Activated CD4-positive, alpha-beta T cell treated with anti-CD3 and anti-CD28 coated beads for 1 hour (primary cell): ENCODE measurements around the gene ARID5B.

ENCODE experiments used
- DNase-seq: peaks from one replicate; pipeline ENCODE4 v3.0.0-alpha.2; 2020

Gene ARID5B

DNA sequence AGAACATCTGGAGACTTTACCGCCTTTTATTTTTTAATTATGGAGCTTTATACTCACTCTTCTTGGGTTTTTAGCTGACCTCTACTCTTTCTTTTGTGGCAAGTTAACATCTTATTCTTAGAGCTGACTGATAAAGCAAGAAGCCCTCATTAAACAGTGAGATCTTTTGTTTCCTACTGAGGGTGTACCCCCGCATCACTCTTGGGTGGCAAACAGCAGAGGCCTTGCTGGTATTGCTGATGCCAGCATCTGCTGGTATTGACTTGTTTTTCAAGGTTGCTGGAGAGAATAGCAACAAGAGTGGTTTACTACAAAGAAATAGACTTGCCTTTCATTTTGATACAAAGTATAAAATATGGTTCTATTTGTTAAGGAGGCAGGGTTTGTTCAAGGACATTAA is 154.7 kb downstream of the ARID5B start:
- no peak for DNase-seq

DNA sequence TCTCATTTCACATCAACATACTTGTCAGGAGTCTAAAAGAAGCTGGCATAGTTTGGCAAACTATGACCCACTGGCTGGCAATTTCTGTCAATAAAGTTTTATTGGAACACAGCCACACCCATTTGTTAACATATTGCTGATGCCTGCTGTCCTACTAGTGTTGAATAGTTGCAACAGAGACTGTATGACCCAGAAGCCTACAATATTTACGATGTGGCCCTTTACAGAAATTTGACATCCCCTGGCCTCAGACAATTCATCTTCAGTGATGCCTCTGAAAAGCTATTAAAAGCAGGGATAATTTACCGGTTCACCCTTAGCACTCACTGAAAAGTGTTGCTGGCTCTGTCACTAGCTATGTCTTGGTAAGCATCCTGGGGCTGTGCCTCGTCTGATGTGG is 155.2 kb downstream of the ARID5B start:
- no peak for DNase-seq

DNA sequence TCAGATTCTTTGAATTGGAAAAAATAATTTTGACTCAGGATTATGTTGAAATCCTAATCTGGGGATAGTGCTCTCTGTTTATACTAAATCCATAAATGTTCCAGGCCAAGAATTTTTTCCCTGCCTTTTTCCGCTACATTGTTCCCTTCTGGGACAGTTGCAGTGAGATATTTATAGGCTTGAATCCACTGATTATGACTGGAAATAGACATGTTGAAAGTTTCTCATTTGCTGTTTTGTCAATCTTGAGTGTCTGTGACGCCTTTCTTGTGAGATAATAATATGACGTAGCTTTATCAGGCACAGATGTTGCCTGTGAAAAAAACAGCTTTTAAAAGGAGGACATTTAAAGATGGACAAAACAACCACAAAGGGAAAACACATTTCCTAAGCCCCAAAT is 155.9 kb downstream of the ARID5B start:
- no peak for DNase-seq

DNA sequence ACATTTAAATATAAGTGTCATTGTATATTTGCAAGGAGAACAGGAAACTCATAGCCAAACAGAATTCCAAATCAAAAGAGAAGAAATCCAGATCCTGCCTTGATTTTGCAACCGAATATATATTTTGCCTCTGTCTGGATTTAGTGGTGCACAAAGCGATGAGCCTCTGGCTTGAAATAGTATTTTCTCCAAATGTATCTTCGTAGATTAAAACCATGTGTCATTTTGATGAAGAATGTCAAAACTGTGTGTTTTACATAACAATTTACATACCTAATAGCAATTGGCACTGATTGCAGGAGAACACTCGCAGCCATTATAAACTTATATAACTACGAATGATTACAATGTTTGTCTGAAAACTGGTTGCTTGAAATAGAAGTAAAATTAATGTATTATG is 156.4 kb downstream of the ARID5B start:
- no peak for DNase-seq

DNA sequence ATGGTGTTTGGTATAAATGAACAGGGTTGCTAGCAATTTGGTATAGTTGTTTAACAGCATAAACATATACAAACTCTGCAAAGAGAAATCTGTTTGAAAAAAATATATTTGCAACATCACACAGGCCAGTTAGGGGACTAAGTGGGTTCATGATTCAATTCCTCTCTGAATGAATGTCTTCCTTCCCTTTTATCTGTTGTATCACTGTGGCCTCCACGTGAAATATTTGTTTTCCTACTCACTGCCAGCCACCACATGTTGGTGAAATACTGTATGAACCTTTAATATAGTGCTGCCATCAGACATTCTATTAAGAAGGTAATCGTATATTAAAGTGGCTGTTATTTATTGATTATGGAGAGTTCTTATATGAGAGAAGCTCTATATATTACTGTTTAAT is 157.0 kb downstream of the ARID5B start:
- DNase-seq = no peak

DNA sequence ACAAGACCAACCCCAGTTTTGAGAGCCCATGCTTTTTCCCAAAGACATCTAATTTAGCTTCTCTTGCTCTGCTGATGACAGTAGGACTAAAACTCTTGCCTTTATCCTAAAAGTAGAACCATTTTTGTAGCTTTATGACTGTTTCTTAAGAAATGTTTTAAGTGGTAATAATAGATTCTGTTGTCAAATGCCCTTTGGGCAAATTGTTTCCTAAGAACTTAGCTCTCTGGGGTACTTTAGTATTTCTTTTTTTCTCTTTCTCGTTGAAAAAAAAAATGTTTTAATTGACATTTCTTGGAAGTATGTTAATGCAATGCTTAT is 157.4 kb downstream of the ARID5B start:
- no peak for DNase-seq

DNA sequence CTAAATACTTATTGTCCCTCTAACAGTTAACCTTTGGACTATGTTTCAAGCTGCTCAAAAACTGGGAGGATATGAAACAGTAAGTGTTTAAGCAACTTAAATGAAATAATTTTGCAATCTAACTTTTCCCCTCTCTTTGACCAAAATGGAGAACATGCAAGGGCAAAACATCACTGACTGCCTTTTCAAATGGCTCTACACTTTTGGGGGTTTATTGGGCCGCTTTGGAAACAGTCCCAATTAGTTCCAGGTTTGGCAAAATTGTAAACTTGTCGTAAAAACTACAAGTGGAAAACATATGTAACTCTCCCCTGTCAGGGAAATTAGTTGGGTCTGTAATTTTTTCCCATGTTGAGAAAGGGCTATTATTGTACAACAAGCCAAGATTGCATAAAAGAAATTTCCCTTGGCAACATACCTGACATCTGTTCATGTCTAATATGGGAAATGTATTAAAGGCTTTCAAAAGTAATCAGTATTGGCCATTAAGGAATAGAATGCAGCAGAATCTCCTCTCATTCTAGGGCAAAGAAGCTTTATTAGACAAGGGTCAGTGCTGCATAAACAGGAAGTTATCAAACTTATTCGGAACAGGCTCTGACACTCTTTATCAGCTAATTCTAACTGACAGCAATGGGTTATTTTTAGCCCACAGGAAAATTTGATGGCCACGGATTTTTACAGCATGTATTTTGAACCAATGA is 157.9 kb downstream of the ARID5B start:
- no peak for DNase-seq

DNA sequence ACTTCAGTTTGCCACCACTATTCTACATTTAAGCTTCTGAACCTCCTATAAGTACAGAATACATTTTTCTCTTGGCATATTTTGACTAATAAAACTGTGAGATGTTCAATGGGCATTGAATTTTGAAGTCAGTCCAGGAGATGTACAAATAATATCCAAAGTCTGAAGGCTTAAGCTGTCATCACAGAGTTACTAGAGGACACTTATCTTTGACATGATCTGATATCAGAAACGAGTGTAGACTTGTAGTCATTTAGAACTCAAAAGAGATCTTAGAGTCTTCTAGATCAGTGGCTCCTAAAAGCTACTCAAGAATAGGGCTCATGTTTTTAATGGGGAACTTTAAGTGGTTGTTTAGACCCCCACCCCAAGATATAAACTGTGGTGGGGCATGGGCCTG is 160.5 kb downstream of the ARID5B start:
- DNase-seq = no peak

DNA sequence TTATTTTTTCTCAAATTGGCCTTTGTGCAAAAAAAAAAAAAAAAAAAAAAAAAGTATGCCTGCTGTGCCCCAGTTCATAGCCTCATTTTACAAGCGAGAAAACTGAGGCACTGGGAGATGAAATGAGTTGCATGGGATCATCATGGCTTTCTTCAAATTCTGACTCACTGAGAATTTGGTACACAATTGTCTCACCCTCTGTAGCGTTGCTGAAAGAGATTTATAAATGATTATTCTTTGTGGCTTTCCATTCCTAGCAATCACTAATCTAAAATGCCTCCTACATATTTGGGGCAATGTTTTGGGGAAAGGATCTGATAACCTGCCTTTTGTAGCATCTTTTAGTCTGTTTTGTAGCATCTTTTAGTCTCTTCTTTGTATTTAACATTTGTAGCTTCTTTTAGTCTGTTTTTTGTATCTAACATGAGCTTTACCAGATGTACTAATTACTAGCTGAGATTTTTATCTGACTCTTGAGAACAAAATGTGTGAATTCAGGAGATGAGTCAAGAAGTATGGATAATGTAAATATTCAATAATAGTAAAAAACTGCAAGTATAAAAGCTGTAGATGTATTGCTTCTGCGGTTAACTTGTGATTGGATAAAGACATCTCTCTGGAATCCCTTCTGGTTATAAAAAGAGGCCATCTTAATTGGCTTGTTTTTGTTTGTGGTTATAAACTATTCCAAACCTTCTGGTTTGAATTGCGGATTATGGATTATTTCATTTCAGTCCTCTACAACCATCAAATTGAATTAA is 161.4 kb downstream of the ARID5B start:
- no peak for DNase-seq

DNA sequence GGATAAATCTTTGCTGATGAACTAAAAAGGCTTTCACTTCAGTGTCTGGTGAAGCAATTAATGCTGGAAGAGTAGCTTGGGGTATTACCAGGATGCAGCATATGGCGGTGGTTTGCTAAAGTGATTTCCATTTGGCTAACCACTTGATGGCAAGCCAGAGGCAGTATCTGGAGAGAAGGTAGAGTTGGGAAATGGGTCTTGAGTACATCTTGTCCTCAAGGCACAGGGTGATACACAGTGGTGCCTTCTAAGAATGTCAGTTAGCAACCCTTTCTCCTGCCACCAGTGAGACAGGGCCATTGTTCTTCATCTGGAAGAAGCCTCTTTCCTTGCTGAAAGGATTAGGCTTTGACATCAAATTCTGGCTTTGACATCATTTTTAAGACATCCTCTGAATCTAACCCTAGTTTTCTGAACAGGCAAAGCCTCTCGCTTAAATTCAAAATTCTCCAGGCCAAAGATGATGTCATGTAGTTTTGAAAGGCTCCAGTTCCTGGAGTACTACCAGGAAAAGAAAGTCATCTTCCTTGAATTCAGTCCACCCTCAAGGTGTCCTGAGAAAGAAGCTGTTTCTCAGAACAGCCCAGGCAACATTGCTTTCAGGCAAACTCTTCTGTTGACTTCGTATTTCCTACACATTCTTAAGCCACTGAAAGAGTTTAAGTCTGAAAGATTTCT is 162.4 kb downstream of the ARID5B start:
- no peak for DNase-seq

DNA sequence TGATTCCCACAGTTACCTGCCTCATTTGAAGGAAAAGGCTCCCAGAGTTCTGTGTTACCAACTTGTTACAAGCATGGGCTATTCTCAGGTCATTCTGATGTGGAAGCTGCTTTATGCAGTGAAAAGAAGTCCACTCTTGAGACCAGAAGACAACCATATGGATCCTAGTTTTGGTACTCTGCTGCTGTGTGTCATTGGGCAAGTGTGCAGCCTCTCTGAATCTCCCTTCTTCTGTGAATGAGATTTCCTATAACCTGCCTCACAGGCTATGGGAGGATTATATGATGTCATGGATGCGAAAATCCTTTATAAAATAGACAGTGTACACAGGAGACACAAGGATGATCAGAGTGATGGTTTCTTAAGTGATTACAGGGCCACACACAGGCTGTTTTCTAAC is 166.1 kb downstream of the ARID5B start:
- DNase-seq = no peak

DNA sequence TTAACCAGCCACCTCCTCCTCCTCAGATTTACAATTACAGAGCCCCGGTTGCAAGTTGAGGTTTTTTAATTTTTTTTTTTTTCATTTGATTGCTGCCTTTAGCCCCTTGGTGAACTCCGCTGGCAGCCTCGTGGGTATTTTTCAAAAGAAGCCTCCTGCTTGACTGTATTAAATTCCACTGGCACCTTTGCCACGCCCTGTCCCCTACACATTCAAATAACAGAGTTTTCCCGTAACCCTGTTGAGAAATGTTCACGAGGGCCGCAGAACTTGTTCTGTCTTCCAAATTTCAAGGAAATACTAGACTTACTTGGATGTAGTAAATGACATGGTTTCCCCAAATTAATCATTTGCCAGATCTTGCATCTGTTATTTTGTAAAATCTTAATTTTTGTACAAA is 167.0 kb downstream of the ARID5B start:
- DNase-seq = no peak

DNA sequence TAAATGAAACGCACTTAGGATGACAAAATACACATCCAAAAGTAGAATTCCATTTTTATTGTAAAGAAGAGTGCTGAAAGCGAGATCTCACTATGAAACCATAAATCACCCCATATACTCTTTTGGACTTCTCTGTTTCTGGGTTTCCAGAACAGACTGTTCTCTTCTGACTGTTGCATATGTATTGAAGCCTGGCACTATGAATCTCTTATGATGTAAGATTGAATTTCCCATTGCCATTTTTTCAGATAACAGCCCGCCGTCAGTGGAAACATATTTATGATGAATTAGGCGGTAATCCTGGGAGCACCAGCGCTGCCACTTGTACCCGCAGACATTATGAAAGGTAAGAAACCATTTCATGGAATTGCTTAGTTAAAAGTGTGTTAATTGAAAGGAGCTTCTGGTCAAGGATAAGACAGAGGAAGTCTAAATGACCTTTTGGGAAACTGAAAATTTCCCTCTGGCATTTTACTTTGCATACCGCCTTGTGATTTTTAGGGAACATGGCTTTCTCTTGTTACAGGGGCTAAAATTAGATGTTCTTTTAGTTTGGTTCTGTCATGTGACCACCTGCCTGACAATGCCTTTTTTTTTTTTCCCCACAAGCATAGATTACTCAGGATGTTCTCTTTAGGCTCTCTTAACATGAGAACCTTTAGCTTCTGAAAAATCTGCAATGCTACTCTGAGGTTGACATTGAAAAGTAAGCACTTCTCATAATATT is 168.1 kb downstream of the ARID5B start:
- DNase-seq = no peak

DNA sequence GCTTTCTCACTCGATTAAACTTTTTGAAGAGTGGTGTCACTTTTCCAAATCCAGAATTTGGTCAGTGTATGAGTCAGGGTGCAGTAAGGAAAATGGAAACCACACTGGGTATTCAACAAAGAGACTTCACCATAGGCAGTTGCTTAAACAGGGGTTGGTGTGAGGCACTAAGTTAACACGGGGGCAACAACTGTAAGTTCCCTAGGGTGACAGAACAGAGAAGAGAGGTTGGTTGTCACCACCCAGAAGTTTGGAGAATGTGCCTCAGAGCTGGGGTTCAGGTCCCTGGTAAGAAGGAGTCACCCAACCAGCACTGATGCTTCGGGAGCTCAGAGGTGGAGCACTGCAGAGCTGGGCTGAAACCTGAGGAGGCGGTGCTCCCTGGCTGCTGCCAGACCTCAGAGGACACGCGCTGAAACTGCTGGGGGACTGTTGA is 170.4 kb downstream of the ARID5B start:
- DNase-seq = no peak

DNA sequence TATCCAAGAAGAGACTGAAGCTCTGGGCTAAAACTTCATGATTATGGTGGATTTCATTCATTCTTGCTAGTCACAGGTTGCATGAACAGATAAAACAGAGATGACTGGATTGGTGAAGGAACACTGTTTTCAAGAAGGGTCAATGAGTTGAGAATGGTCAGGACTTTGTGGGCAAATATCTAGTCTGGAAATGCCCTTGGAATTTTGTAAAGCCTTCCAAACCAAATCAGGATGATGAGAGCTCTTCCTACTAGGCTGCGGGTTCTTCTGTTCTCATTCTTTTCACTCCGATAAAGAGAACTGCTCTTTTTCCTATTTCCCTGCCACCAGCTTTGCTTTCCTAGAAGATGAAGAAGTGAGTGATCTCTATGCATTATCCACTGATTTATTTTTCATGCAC is 171.4 kb downstream of the ARID5B start:
- DNase-seq = no peak

DNA sequence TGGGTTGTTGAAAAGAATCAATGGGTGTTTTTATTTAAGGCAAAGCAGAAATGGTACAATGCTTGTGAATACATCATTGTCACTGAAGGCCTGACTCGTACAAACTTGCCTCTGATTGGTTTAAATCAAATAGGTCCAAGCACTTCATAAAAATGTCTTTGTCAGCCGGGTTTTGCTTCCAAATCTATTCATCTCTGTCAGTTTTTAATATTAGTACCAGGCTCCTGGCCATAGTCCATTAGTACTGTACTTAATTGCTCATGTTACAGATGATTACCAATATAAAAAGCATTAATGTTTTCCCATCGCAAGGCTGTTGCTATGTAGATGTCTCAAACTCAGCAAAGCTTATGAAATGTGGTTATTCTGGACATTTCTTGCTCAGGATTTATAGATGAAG is 171.9 kb downstream of the ARID5B start:
- DNase-seq = no peak

DNA sequence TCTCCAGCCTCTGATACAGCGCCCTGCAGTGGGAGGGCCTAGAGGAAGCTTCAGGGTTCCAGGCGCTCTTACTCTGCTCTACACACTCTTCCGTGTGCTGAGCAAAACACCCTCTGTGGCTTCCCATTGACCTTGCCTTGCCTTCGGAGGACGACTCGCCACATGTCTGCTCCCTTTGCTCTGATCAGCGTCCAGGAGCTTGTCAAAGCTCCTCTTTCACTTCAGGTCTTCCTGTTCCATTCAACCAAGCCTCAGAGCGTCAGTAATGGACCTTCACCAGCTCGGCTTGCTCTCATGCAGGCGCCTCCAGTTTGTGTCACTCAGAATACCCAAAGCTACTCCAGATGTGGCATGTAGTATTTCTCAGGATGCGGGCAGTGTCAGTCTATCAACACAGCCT is 173.9 kb downstream of the ARID5B start:
- no peak for DNase-seq

DNA sequence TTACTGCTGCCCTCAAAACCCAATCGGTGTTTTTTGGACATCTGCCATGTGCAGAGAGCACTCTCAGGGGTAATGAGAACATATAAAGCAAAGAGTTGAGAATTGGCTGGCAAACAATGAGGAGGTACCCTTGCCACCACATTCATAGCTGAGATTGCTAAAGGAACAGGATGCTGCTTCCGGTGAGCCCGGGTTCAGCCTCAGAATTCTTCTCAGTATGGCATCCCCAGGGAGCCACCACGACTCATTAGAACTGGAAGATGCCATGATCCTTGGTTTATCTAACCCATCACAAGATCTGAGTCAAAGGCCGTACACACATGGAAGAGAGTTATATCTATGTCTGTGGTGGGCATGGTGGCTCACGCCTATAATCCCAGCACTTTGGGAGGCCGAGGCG is 174.4 kb downstream of the ARID5B start:
- DNase-seq = no peak

DNA sequence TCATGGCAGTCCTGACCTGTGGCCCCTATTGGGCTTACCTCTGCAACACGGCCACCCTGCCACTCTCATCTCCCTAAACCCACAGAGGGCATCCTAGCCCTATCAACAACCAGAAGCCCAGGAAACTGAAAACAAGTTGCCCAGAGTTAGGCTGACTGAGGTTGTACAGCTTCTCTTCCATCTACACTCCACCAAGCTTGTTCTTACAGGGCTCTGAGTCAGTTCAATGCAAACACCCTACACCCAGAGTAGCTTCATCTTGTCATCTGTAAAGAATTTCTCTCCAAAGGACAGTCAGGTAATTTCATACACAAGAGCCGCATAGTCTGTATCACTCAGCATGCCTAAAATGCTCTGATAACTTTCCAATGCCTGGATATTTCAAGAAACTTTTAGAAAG is 175.4 kb downstream of the ARID5B start:
- DNase-seq = no peak

DNA sequence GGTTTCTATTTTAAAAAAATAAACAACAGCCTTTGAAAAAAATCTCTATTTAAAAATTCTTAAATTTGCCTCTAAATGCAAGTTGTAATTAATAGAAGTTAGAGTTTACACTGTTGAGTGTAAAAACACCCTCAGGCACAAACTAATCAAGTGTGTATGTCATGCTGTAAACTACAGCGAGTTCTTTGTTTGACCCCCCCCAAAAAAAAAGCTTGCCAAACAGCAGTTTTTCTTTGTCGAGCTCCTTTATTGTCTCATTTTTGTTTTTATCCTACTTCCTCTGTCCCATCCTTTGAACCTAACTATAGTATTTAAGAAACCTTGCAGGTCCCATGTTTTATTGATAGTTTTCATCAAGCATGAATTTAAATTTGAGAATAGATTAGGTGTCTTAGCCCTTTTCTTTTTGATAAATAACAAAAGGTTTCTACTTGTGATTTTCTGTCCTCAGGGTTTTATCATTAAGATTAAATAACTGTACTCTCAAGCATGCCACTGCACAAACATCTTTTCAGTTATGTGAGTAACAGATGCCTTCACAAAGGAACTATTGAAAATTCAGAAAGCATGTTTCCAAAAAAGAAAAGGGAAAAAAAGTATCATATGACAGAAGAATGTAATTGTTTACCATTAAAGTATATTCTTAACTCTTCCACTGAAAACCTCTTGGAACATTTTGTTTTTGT is 176.0 kb downstream of the ARID5B start:
- no peak for DNase-seq

DNA sequence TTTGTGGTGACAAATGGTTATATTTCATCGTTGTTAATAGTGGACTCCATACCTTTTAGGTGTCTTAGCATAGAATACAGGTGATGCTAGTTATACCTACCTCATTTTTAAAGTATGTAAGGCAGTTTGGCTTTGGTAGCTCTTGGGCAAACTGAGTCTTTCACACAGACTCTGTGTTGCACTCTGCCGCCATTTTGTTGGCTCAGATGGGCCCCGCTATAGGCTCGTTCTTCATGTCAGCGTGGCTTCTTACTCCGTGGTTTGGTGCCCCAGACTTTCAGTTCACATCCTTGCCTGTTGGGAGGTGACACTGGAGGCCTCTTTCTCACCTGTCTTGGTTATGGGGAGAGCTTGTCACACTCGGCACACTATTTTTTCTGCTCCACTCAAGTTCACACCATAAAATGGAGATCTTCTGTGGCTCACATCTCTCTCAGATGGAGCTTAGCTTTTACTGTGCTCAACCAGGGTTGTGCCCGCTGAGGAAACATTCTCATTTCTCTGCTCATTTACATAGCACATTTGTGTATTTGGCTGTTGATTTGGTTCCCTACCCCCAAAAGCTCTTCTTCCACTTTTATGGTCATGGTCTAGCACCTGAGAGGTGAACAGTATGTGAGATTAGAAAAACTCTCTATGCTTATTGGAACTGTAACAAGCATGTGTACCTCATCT is 178.5 kb downstream of the ARID5B start:
- DNase-seq = no peak

DNA sequence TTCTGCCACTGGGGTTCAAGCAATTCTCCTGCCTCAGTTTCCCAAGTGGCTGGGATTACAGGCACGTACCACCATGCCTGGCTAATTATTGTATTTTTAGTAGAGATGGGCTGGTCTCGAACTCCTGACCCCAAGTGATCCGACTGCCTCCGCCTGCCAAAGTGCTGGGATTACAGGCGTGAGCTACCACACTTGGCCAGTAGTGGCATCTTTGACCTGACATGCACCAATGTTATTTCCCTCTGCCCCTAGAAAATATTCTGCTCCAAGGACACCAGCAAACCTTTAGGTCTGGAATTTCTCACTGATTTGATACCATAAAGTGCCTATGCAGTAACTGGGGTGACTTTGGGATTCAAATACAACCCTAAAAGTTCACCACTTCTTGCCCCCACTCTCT is 179.4 kb downstream of the ARID5B start:
- DNase-seq = no peak
